GM18511 (cell line): ENCODE results near the gene ZNF595.
A peak's percentile ranks its signal among the peaks of the same experiment; 100 is the strongest.
"Not testable (repeated sequence)": the region's sequence is repeated elsewhere in the genome, so short reads cannot be mapped to it uniquely, and the experiment has no call there.

Experiments used
- ATAC-seq: cut with Tn5 transposase; IDR thresholded peaks from one replicate; pipeline ENCODE4 v1.9.1; 2021; ENCODE audit warnings: mild to moderate bottlenecking, moderate library complexity; ENCODE audit not compliant: unreplicated experiment

The ZNF595 gene

DNA sequence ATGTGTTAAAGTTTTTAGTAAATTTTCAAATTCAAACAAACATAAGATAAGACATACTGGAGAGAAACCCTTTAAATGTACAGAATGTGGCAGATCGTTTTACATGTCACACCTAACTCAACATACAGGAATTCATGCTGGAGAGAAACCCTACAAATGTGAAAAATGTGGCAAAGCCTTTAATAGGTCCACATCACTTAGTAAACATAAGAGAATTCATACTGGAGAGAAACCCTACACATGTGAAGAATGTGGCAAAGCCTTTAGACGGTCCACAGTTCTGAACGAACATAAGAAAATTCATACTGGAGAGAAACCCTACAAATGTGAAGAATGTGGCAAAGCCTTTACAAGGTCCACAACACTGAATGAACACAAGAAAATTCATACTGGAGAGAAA is 32.8 kb downstream of the ZNF595 start:
- no peak for ATAC-seq

DNA sequence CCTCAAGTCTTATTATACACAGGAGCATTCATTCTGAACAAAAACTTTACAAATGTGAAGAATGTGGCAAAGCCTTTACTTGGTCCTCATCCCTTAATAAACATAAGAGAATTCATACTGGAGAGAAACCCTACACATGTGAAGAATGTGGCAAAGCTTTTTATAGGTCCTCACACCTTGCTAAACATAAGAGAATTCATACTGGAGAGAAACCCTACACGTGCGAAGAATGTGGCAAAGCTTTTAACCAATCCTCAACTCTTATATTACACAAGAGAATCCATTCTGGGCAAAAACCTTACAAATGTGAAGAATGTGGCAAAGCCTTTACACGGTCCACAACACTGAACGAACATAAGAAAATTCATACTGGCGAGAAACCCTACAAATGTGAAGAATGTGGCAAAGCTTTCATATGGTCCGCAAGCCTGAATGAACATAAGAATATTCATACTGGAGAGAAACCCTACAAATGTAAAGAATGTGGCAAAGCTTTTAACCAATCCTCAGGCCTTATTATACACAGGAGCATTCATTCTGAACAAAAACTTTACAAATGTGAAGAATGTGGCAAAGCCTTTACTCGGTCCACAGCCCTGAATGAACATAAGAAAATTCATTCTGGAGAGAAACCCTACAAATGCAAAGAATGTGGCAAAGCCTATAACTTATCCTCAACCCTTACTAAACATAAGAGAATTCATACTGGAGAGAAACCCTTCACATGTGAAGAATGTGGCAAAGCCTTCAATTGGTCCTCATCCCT is 33.6 kb downstream of the ZNF595 start:
- not testable (repeated sequence) for ATAC-seq

DNA sequence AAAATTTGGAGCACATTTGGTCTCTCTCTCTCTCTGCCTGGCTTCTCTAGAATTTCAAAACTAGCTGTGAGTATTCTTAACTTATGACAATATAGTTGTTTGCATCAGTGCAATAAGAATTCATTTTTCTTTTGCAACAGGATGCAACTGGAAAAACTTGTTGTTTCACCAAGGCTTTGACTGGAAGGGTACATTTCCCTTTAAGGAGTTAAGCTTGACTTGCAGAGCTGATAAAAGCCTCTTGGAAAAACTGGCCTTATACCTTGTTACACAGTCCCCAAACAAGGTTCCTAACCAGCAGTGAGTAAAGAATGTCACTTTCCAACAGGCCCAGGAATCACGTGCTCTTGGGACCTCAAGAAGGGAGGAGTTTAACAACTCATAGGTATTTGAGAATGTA is 45.3 kb downstream of the ZNF595 start:
- ATAC-seq = no peak

DNA sequence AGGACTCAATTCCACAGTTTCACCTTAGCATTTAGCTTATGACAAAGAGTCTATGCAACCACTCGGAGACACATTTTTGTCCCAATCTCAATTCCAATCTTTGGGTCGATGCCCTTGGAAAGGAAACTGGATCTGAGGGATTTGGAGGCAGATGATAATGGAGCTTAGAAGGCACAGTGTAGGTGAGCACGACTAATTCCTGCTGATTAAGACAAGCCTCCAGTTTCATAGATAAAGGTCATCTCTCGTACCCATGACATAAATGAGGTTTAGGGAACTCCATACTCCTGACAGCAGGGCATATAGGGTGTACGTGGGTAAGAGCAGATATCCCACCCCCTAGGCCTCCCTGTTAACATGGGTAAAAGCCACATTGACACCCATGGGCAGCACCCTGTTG is 46.7 kb downstream of the ZNF595 start:
- ATAC-seq = no peak

DNA sequence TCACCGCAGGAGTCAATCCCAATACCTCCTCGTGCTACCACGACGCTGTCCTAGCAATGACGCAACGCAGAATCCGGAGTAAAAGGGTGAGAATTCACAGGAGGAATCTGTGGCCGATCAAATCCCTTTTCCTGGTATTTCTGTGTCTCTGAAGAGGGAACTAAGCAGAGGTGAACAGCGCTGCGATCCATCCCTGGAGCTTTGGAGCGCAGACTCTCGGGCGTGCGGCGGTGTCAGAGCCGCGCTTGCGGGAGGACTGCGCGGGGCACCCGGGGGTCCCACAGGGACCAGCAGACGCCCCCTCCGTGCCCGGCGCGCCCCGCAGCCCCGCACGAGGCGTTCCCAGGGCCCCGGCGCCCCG is 53.9 kb downstream of the ZNF595 start:
- ATAC-seq = no peak

DNA sequence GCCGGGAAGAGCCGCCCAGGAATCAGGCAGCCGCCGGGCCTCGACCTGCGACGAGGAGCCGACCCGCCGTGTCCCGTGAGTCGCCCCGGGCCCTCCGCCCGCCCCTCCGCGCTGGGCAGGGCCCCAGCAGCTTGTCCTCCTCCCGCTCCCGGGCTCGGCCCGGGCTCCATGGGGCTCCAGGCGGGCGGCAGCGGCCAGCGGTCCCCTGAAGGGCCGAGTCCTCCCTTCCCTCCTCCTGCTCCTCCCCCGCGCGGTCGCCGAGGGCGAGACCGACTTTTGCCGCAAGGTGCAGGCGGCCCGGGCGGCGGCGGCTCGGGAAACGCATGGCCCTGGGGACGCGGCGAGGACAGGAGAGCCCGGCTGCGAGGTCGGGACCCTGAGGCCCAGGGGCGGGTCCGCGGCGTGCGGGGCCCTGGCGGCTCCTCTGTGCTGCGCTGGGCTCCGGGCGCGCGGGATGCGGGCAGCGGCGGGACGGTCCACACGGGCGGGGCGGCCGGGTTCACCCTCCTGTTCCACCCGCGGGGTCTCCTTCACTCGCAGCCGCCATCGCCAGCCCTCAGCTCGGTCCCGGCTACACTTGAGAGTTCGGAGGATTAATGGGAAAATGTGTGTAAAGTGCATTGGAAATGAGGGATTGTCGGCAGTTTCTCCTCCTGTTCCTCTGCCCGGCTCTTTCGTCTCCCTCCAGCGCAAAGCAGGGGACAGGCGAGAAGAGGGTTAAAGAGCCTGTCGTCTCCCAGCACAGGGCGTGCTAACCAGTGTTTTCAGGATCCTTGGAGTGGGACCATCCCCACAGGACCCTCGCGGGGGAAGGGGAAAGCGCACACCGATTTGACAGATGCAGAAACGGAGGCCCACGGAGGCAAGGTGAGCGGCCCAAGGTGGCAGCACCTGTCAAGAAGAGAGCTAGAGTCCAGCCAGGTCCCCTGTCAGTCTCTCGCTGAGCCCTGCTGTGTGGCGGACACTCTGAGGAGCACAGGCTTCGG is 54.6 kb downstream of the ZNF595 start:
- no peak for ATAC-seq

DNA sequence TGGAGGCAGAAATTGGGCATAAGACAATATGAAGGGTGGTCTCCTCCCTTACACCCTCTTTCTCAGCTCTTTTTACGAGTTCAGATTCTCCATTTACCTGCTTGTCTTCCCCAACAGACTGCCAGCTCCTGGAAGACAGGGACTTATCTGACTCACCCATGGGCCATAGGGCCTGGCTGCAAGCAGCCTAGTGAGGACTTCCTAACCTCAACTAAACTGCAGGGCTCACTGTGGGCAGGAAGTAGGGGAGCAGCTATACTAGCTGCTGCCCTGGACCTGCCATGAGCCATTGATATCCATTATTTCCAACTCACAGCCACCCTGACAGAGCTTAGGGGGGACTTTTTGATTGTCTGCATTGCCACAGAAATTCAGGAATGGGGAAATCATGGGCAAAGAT is 59.6 kb downstream of the ZNF595 start:
- ATAC-seq = no peak

DNA sequence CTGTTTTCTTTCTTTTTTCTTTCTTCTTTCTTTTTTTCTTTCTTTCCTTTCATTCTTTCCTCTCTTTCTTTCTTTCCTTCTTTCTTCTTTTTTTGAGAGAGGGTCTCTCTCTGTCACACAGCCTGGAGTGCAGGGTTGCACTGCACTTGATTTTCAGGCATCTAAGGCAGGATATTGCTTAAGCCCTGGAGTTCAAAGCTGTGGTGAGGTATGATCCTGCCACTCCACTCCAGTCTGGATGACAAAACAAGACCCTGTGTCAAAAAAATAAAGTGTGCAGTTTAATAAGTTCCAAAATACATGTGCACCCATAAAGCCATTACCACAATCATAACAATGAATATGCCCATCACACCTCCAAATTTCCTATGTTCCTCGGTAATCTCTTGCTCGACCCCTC is 60.6 kb downstream of the ZNF595 start:
- no peak for ATAC-seq

DNA sequence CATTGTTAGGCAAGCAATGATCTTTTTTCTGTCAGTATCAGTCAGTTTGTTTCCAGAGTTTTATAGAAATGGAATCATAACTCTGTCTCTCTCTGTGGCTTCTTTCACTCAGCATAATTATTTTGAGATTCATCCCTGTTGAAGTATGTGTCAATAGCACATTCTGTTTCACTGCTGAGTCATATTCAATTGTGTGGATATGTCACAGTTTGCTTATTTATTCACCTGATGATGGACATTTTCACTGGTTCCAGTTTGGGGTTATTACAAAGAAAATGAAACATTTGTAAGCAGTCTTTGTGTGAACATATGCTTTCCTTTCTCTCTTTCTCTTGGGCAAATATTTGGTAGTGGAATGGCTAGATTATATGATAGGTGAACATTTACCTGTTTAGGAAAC is 61.0 kb downstream of the ZNF595 start:
- no peak for ATAC-seq

DNA sequence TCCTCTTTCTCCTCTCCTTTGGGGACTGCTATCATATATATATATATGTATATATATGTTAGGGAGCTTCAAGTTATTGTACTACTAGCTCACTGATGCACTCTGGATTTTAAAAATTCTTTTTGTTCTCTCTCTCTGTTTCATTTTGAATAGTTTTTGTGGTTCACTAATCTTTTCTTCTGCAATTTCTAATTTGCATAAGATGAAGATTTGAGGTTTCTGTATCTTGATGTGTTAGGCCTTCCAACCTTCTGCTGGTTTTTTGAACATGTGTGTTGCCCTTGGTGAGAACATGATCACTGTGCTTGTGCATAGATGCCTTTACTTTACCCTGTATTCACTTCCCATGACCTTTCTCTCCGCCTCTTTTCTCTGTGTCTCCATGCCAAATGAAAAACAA is 63.4 kb downstream of the ZNF595 start:
- no peak for ATAC-seq

DNA sequence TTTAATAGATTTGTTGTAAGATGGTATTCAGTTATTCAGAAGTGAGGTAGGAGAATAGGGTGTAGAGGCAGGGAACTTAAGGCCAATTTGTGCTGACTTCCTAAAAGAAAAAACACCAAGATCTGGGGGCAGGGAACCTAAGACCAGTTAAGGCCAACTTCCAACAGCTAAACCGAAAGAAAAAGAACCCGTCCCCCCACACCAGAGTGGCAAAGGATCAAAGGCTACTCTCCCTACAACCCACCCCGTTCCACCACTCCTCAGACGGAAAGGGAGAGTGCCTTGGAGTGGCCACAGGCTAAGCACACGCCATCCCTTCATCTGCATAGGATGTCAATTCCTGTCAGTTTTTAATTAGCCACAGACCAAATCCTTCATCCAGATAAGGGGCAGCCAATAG is 67.5 kb downstream of the ZNF595 start:
- ATAC-seq = no peak

DNA sequence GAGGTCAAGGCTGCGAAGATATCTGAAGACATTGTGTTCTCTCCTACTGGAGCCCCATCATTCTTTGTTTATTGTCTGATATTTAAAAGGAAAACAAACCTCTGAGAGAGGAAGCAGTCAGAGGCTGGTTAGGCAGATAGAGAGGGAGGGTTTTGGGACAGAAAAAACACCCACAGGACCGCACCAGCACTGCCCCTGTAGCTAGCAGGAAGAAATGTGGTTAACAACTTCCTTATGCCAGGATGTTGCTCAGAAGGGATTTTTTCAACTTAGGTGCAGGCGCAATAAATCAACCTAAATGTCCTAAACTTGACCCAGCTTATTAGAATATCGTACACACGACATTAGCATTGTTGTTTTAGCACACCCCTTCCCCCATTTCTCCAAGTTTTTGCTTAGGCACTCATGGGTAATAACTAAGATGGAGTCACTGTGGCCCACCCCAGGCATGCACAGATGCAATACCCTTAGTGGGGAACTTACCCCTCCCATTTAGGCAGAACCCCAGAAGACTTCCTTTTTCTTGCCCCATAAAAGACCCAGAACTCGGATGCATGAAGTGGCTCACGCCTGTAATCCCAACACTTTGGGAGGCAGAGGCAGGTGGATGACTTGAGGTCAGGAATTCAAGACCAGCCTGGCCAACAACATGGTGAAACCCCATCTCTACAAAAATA is 68.4 kb downstream of the ZNF595 start:
- ATAC-seq = no peak

DNA sequence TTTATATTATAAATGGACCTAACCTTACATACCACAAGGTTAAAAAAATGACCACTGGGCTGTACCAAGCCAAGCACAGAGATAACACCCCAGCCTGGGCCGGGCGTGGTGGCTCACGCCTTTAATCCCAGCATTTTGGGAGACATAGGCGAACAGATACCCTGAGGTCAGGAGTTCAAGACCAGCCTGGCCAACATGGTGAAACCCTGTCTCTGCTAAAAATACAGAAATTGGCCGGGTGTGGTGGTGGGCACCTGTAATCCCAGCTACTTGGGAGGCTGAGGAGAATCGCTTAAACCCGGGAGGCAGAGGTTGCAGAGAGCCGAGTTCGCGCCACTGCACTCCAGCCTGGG is 70.8 kb downstream of the ZNF595 start:
- not testable (repeated sequence) for ATAC-seq

DNA sequence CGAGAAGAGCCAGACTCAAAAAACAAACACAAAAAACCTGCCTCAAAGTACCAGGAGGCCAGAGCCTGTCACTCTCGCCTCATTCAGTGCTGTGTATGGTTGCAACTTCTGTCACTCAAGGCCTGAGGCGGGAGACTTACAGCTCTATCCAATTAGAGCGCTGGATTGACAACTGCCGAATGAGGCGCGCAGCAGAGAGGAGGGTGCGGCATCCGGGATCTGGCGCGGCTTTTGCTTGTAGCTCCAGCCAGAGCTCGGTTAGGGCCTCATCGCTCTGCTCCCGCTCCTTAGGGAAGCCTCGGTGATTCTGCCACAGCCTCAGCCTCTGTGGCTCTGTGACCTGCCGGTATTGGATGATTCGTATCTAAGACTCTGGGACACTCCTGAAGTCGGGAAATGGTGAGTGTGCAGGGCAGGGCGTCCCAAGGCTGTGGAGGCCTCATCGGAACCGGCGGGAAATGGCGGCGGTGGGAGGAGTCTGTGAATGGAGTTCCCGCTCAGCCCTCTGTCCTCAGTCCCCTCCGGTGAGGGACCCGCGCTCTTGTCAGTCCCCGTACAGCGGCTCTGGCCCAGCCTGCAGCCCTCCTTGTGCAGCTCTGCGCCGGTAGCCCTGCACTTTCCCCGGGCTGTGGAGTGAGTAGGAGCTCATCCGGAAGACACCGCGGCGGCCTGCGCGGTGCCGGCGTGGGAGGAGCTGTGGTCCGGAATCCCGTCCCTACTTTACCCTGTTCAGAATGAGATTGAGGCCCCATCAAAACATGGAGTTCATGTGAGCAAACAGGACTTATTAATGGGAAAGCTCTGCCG is 71.4 kb downstream of the ZNF595 start, which contains the start of gene ZNF718:
ZNF718 (plus strand) TSS at position 227 of the 807 bp plus-strand sequence; CDS start at position 397, 170 bp downstream.
- ATAC-seq = peak; percentile 98

DNA sequence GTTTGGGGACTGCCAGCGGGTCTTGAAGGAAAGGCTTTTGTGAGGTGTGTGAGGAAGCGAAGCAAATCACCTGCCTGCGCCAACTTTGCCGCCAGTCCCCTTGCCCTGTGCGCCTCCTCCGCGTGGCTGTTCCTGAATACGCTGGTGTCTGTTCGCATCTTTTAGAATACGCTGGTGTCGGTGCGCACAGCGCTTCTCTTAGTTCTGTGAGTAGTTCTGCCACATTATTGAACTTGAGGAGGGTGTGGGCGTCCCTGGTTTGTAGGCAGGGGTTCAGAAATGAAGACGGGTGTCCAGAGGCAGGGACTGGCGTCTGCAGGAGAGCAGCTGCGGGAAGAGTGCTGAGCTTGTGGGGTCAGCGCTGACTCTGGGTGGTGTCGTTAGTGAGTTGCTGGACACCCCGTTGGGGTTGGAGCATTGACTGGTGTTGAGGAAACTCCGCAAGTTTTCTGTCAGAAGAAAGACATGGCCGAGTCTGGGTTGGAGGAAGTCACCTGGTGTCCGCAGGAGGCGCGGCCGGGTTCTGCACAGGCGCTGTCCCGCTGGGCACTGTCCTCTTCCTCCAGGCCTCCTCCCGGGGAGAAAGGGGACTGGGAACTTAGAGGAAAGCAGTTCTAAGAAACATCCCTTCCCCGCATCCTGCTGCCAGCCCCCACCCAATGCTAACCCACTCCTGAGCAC is 72.1 kb downstream of the ZNF595 start:
- peak; percentile 26 for ATAC-seq

DNA sequence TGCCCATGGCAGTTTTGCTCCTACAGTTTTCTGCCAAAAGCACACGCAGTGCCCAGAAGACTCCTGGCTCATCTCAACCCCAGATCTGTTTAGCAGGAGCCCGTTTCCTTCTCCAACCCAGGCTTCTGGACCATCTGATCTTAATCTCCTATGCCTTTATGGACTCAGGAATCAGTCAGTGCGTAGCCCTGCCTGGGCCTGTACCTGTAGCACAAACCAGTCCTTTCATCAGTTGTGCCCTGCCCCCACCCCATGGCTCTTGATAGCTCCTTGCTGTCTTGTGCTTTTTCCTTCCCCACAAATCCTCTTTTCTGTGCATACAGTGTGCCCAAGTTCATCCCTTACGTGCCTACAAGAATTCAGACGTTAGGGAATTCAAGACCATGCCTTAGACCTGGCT is 72.7 kb downstream of the ZNF595 start:
- no peak for ATAC-seq

DNA sequence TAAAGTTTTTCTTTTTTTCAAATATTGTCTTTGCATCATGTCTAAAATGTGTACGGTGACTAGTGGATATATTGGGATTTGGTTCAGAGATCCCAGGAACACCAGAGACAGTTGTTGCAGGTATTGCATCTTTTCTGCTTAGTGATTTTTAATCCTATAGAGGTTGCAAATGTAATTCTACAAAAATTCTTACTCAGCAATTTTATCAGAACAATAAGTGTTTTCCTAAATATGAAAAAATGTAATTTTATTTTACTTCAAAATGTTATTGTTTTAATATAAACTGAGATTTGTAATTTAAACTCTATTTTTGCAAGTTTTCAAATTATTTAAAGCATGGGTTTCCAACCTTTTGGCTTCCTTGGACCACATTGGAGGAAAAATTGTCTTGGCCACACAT is 79.4 kb downstream of the ZNF595 start:
- ATAC-seq = no peak
